ENCODE measurements around the gene UQCC2.

GRCh38 chr6:33672808-33673207 lies 38.7 kb downstream of the UQCC2 start:
- TF ChIP-seq, protein P1, sequence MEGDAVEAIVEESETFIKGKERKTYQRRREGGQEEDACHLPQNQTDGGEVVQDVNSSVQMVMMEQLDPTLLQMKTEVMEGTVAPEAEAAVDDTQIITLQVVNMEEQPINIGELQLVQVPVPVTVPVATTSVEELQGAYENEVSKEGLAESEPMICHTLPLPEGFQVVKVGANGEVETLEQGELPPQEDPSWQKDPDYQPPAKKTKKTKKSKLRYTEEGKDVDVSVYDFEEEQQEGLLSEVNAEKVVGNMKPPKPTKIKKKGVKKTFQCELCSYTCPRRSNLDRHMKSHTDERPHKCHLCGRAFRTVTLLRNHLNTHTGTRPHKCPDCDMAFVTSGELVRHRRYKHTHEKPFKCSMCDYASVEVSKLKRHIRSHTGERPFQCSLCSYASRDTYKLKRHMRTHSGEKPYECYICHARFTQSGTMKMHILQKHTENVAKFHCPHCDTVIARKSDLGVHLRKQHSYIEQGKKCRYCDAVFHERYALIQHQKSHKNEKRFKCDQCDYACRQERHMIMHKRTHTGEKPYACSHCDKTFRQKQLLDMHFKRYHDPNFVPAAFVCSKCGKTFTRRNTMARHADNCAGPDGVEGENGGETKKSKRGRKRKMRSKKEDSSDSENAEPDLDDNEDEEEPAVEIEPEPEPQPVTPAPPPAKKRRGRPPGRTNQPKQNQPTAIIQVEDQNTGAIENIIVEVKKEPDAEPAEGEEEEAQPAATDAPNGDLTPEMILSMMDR (conservative IDR thresholded peaks at IDR 0.05; ENCODE audit: low read depth, low read length): peak; percentile 63
- TF ChIP-seq BHLHE40 (IDR thresholded peaks at IDR 0.05; ENCODE audit: low read depth, low read length) (peak; percentile 38; the same call in 1 of the 2 replicates), RFX5 (IDR thresholded peaks at IDR 0.05; ENCODE audit: low read depth, low read length) (no peak), POLR2A (IDR thresholded peaks at IDR 0.05; ENCODE audit: low read depth, low read length) (no peak), RAD21 (IDR thresholded peaks at IDR 0.05; ENCODE audit: low read length) (peak; percentile 54), FOS (IDR thresholded peaks at IDR 0.05; ENCODE audit: low read depth, low read length) (peak; percentile 93), MAFK (IDR thresholded peaks at IDR 0.05; ENCODE audit: low read depth, low read length) (no peak), RCOR1 (IDR thresholded peaks at IDR 0.05; ENCODE audit: insufficient replicate concordance, low read length) (peak; percentile 61)

Data from IMR-90 (cell line).